Testis (tissue), 3 donors: Measurements from ENCODE around the gene HDAC3. TPM values are rescaled to one million over a fixed set of nuclear protein-coding genes. Genes with fewer than 3 reads are reported as not detected.
A peak's percentile ranks its signal among the peaks of the same experiment; 100 is the strongest.

Source experiments
- DNase-seq: peaks from one replicate; pipeline ENCODE4 v3.0.0-alpha.2; 2019
- H3K27ac ChIP-seq, 2 donors: fragments of 200-600 bp; sonication (generic); one replicate each; pipeline ENCODE4 v1.5.1; 2019
- H3K27me3 ChIP-seq: fragments of 200-600 bp; sonication (generic); one replicate; pipeline ENCODE4 v1.5.1; 2019
- H3K36me3 ChIP-seq: fragments of 200-600 bp; sonication (generic); one replicate; pipeline ENCODE4 v1.5.1; 2017; ENCODE audit warnings: low read depth; ENCODE audit errors: missing control alignments
- H3K4me1 ChIP-seq: fragments of 200-600 bp; sonication (generic); one replicate; pipeline ENCODE4 v1.5.1; 2019
- H3K4me3 ChIP-seq, 2 donors: fragments of 200-600 bp; sonication (generic); one replicate each; pipeline ENCODE4 v1.5.1; 2017 to 2019
- H3K9me3 ChIP-seq: fragments of 200-600 bp; sonication (generic); one replicate; pipeline ENCODE4 v1.5.1; 2017
- POLR2A ChIP-seq: fragments of 450-650 bp; IDR thresholded peaks from one replicate; pipeline ENCODE4 v1.6.1; 2017; ENCODE audit warnings: antibody characterized with exemption, mild to moderate bottlenecking, moderate library complexity
- WGBS, 2 donors: methylation state at CpG; one replicate each; pipeline ENCODE4 v1.1.5; 2018; 5-methylcytosine and 5-hydroxymethylcytosine counted together
- intact Hi-C: fragments of 100-400 bp; cut with DNase I; formaldehyde crosslinking; loops from one replicate; pipeline ENCODE4 v1.15.1; 2023; ENCODE audit warnings: low total_unique reads
- polyA plus RNA-seq: library from polyadenylated mRNA; stranded (reverse); fragments of 350-450 nt; fragmentation: Illumina TruSeq; extraction: RNeasy Lipid Tissue Mini Kit (QIAGEN cat#74804); gene quantifications from one replicate; pipeline ENCODE4 v1.2.3, GENCODE V29; 2014; ENCODE audit warnings: low read depth, low replicate concordance; ENCODE audit not compliant: insufficient read depth
- total RNA-seq, 2 donors: library from RNA; depleted of rRNA; stranded (reverse); fragments of >200 nt; gene quantifications; one replicate each; pipeline ENCODE4 v1.2.3, GENCODE V29; 2016
- TF ChIP-seq, protein P1 (sequence below), 3 experiments: fragments of 450-650 bp in 2 of 3; fragments of 200-600 bp in 1 of 3; sonication (generic) in 1 of 3; IDR thresholded peaks; one replicate each; pipeline ENCODE4 v1.5.1; 2016 to 2019; ENCODE audit warnings: antibody characterized with exemption in 3 of 3, mild to moderate bottlenecking in 2 of 3, moderate library complexity in 1 of 3

HDAC3 gene
- total and polyA plus RNA-seq, 3 donors from 2014 or later: 57.3 to 76.5 (median 63.9) TPM

GRCh38 chr5:141681295-141681694 lies 44.6 kb upstream of the HDAC3 start:
- peak overlapping the region in 1 of 2 donors; percentile 72 for H3K27ac ChIP-seq
- no peaks in the 10 kb centered on the region for H3K9me3 ChIP-seq
- 31 to 58% methylated on average over 2 of the region's 2 CpGs for WGBS, 2 donors
- H3K4me1 ChIP-seq: peaks cover 5% of the 10 kb centered on the region
- TF ChIP-seq, protein P1, sequence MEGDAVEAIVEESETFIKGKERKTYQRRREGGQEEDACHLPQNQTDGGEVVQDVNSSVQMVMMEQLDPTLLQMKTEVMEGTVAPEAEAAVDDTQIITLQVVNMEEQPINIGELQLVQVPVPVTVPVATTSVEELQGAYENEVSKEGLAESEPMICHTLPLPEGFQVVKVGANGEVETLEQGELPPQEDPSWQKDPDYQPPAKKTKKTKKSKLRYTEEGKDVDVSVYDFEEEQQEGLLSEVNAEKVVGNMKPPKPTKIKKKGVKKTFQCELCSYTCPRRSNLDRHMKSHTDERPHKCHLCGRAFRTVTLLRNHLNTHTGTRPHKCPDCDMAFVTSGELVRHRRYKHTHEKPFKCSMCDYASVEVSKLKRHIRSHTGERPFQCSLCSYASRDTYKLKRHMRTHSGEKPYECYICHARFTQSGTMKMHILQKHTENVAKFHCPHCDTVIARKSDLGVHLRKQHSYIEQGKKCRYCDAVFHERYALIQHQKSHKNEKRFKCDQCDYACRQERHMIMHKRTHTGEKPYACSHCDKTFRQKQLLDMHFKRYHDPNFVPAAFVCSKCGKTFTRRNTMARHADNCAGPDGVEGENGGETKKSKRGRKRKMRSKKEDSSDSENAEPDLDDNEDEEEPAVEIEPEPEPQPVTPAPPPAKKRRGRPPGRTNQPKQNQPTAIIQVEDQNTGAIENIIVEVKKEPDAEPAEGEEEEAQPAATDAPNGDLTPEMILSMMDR (IDR thresholded peaks at IDR 0.05): no peak
- no peak for TF ChIP-seq POLR2A
- intact Hi-C loops: no loop called here
- no peaks in the 10 kb centered on the region for H3K36me3 ChIP-seq
- peak overlapping the region in 1 of 2 donors; percentile 59 for H3K4me3 ChIP-seq
- no peak for DNase-seq
- no peaks in the 10 kb centered on the region for H3K27me3 ChIP-seq

DNA sequence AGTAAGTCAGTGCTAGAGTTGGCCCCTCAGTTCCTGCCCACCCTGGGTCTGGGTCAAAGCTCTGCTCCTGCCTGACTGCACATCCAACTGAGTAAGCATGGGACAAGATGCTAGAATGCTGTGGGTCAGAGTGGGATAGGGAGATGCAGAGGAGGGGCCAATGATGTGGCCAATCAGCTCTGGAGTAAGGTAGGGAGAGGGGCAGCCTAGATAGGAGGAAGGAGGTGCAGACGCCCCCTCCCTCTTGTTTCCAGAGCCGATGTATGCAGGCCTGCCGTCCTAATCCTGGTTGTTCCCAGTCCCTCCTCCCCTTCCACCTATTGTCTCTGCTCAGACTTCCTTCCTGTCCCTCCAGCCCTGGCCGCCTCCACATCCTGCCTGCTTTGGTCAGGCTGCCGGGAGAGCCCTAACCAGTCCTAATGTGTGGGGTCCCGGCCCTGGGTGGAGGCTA lies 44.1 kb upstream of the HDAC3 start:
- no peak overlapping the region for H3K27ac ChIP-seq
- H3K4me1 ChIP-seq: peaks cover 5% of the 10 kb centered on the region
- TF ChIP-seq, protein P1 (IDR thresholded peaks at IDR 0.05): no peak
- TF ChIP-seq POLR2A: no peak
- no peaks in the 10 kb centered on the region for H3K9me3 ChIP-seq
- no peak for DNase-seq
- 45 to 57% methylated on average over 5 to 6 of the region's 6 CpGs for WGBS, 2 donors
- intact Hi-C loops: no loop called here
- H3K36me3 ChIP-seq: no peaks in the 10 kb centered on the region
- no peaks in the 10 kb centered on the region for H3K27me3 ChIP-seq
- H3K4me3 ChIP-seq: no peak overlapping the region

GRCh38 chr5:141680178-141680577 lies 43.5 kb upstream of the HDAC3 start:
- no peaks in the 10 kb centered on the region for H3K36me3 ChIP-seq
- H3K4me3 ChIP-seq: no peak overlapping the region
- TF ChIP-seq, protein P1 (IDR thresholded peaks at IDR 0.05): no peak
- TF ChIP-seq POLR2A: no peak
- no peak for DNase-seq
- 94% methylated on average over 16 of the region's 16 CpGs; no CpG with 5 or more reads in 1 of the 2 donors for WGBS, 2 donors
- no peak overlapping the region for H3K27ac ChIP-seq
- intact Hi-C loops: no loop called here
- no peaks in the 10 kb centered on the region for H3K9me3 ChIP-seq
- peaks cover 5% of the 10 kb centered on the region for H3K4me1 ChIP-seq
- no peaks in the 10 kb centered on the region for H3K27me3 ChIP-seq

- TF ChIP-seq POLR2A: no peak
- TF ChIP-seq, protein P1 (IDR thresholded peaks at IDR 0.05): peak in 1 of 3 experiments; percentile 9
- DNase-seq: no peak
- no peaks in the 10 kb centered on the region for H3K9me3 ChIP-seq
Observed at GRCh38 chr5:141677415-141677814, 40.8 kb upstream of the HDAC3 start.

DNA sequence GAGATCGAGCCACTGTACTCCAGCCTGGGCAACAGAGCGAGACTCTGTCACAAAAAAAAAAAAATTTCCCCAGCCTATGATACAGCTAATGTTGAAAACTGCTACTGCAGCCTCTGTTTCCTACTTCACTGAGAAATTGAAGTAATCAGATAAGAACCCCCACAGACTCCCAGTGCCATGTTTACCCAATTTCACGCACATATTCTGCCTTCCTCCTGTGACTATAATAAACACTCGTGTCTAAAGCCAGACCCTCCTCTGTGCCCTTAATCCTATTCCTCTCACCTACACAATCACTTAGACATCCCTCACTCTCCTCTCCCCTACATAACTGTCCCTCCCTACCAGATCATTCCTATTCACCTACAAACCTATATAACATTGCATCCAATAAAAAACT lies 39.0 kb upstream of the HDAC3 start:
- TF ChIP-seq POLR2A: no peak
- TF ChIP-seq, protein P1 (IDR thresholded peaks at IDR 0.05): no peak
- H3K9me3 ChIP-seq: no peaks in the 10 kb centered on the region
- no peak overlapping the region for H3K27ac ChIP-seq
- 74 to 87% methylated on average over 4 of the region's 4 CpGs for WGBS, 2 donors
- no peaks in the 10 kb centered on the region for H3K27me3 ChIP-seq
- intact Hi-C loops: no loop called here
- no peaks in the 10 kb centered on the region for H3K4me1 ChIP-seq
- H3K4me3 ChIP-seq: no peak overlapping the region
- no peaks in the 10 kb centered on the region for H3K36me3 ChIP-seq
- no peak for DNase-seq

More at GRCh38 chr5:141677415-141677814, 40.8 kb upstream of the HDAC3 start:
- no peak overlapping the region for H3K27ac ChIP-seq
- H3K27me3 ChIP-seq: no peaks in the 10 kb centered on the region
- no peak overlapping the region for H3K4me3 ChIP-seq
- peaks cover 2% of the 10 kb centered on the region for H3K4me1 ChIP-seq
- intact Hi-C loops: no loop called here
- no peaks in the 10 kb centered on the region for H3K36me3 ChIP-seq
